ENCODE data around the gene GNAI1. TPM values are rescaled to one million over a fixed set of nuclear protein-coding genes. Genes with fewer than 3 reads are reported as not detected.

Gene GNAI1
- total RNA-seq, 1 donor from 2014 or later = 0.35 TPM

GRCh38 chr7:80182630-80183276 lies 48.1 kb downstream of the GNAI1 start:
- H3K4me3 Mint-ChIP-seq = no peak overlapping the region
- no peak for DNase-seq
- ChIA-PET POLR2A (no interaction called here), CTCF (no interaction called here)
- intact Hi-C loops (cut with micrococcal nuclease) = no loop called here
- TF ChIP-seq CTCF (IDR thresholded peaks at IDR 0.05) = no peak
- no peaks in the 10 kb centered on the region for H3K27me3 Mint-ChIP-seq
- ATAC-seq (ENCODE audit: low read depth) = no peak
- no peak overlapping the region for H3K27ac Mint-ChIP-seq
- H3K9me3 Mint-ChIP-seq = no peaks in the 10 kb centered on the region
- H3K36me3 Mint-ChIP-seq (ENCODE audit: low read depth) = no peaks in the 10 kb centered on the region
- no peaks in the 10 kb centered on the region for H3K4me1 Mint-ChIP-seq

- no peak overlapping the region for H3K27ac Mint-ChIP-seq
- TF ChIP-seq CTCF (IDR thresholded peaks at IDR 0.05) = no peak
- intact Hi-C loops (cut with micrococcal nuclease) = no loop called here
- H3K36me3 Mint-ChIP-seq (ENCODE audit: low read depth) = no peaks in the 10 kb centered on the region
- H3K4me1 Mint-ChIP-seq = no peaks in the 10 kb centered on the region
- no peaks in the 10 kb centered on the region for H3K9me3 Mint-ChIP-seq
- ChIA-PET POLR2A (no interaction called here), CTCF (no interaction called here)
- no peak for DNase-seq
- no peaks in the 10 kb centered on the region for H3K27me3 Mint-ChIP-seq
- H3K4me3 Mint-ChIP-seq = no peak overlapping the region
- ATAC-seq (ENCODE audit: low read depth) = no peak
Observed at GRCh38 chr7:80183351-80183750, 48.7 kb downstream of the GNAI1 start.

- ChIA-PET POLR2A (no interaction called here), CTCF (no interaction called here)
- H3K36me3 Mint-ChIP-seq (ENCODE audit: low read depth) = no peaks in the 10 kb centered on the region
- H3K9me3 Mint-ChIP-seq = no peaks in the 10 kb centered on the region
- intact Hi-C loops (cut with micrococcal nuclease) = no loop called here
- no peak overlapping the region for H3K4me3 Mint-ChIP-seq
- DNase-seq (no peak), ATAC-seq (ENCODE audit: low read depth) (no peak)
- no peaks in the 10 kb centered on the region for H3K4me1 Mint-ChIP-seq
- H3K27ac Mint-ChIP-seq = no peak overlapping the region
- TF ChIP-seq CTCF (IDR thresholded peaks at IDR 0.05) = no peak
- no peaks in the 10 kb centered on the region for H3K27me3 Mint-ChIP-seq
Observed at GRCh38 chr7:80183900-80184685, 49.5 kb downstream of the GNAI1 start.

GRCh38 chr7:80184693-80185092 lies 50.1 kb downstream of the GNAI1 start:
- intact Hi-C loops (cut with micrococcal nuclease) = no loop called here
- no peaks in the 10 kb centered on the region for H3K27me3 Mint-ChIP-seq
- ATAC-seq (ENCODE audit: low read depth) = no peak
- ChIA-PET CTCF (no interaction called here), POLR2A (no interaction called here)
- no peaks in the 10 kb centered on the region for H3K9me3 Mint-ChIP-seq
- TF ChIP-seq CTCF (IDR thresholded peaks at IDR 0.05) = no peak
- no peak overlapping the region for H3K4me3 Mint-ChIP-seq
- H3K4me1 Mint-ChIP-seq = no peaks in the 10 kb centered on the region
- no peak overlapping the region for H3K27ac Mint-ChIP-seq
- DNase-seq = no peak
- H3K36me3 Mint-ChIP-seq (ENCODE audit: low read depth) = no peaks in the 10 kb centered on the region

- POLR2A ChIA-PET = no interaction called here
- DNase-seq = no peak
- TF ChIP-seq CTCF (IDR thresholded peaks at IDR 0.05) = no peak
- no peaks in the 10 kb centered on the region for H3K9me3 Mint-ChIP-seq
- H3K4me3 Mint-ChIP-seq = no peak overlapping the region
- H3K36me3 Mint-ChIP-seq (ENCODE audit: low read depth) = no peaks in the 10 kb centered on the region
- H3K27ac Mint-ChIP-seq = no peak overlapping the region
- no peaks in the 10 kb centered on the region for H3K27me3 Mint-ChIP-seq
- ATAC-seq (ENCODE audit: low read depth) = no peak
- intact Hi-C loops (cut with micrococcal nuclease) = no loop called here
- no peaks in the 10 kb centered on the region for H3K4me1 Mint-ChIP-seq
- CTCF ChIA-PET = no interaction called here
Observed at GRCh38 chr7:80185571-80185970, 50.9 kb downstream of the GNAI1 start.

Measured in activated B cell treated with CpG ODN at 0.5 μM for 24 hours (primary cell).